T-helper 2 cell treated with Interferon-gamma antibody and Interleukin-4, amounts not matched to agents 100 ng/mL and 5 ng/mL, for 36 hours (primary cell): ENCODE data around the gene OR6B1. TPM values are rescaled to one million over a fixed set of nuclear protein-coding genes. Genes with fewer than 3 reads are reported as not detected.
"Not testable (repeated sequence)": the region's sequence is repeated elsewhere in the genome, so short reads cannot be mapped to it uniquely, and the experiment has no call there.

ENCODE experiments used
- intact Hi-C: fragments of 100-400 bp; cut with micrococcal nuclease; formaldehyde crosslinking; loops from one replicate; pipeline ENCODE4 v1.15.1; 2023
- total RNA-seq: library from RNA; stranded (reverse); gene quantifications from 2 replicates; pipeline ENCODE4 v1.2.3, GENCODE V29; 2022

The OR6B1 gene
- total RNA-seq, 1 donor from 2014 or later: not detected

- intact Hi-C loops: loop anchor here (10.0 kb wide), 1 partner anchor 150 kb away; no protein-coding TSS in a partner anchor
Measured at GRCh38 chr7:144004703-144005102, 4.6 kb downstream of the OR6B1 start.

GRCh38 chr7:144006029-144006691 lies 6.0 kb downstream of the OR6B1 start:
- intact Hi-C loops: loop anchor here (10.0 kb wide), 1 partner anchor 149 kb away; no protein-coding TSS in a partner anchor

DNA sequence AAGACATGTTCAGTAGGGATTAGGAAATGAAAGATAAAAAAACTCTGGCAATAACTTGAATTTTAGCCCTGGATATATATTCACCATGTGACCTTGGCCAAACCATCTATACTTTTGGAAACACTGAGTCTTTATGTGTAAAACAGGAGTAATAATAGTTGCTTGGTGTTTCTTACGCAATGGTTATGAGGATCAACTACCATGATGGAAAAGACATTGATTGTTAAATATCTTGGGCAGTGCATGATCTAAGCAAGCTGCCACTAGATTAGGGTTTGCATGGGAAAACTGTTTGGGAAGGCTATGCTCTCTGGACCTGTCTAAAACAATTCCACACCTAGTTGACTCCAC lies 6.5 kb downstream of the OR6B1 start:
- intact Hi-C loops: loop anchor here (10.0 kb wide), 1 partner anchor 148 kb away; no protein-coding TSS in a partner anchor

DNA sequence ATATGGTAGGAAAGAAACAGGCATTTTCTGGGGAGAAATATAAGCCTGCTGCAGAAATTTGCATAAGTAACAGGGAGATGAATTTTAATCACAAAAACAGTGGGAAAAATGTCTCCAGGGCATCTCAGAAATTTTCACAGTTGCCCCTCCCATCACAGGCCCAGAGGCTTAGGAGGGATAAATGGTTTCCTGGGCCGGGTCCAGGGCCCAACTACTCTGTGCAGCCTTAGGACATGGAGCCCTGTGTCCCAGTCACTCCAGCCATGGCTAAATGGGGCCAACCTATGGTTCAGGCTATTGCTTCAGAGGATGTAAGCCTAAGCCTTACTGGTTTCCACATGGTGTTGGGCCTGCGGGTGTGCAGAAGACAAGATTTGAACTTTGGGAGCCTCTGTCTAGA lies 9.2 kb downstream of the OR6B1 start:
- intact Hi-C loops: loop anchor here (10.0 kb wide), 1 partner anchor 145 kb away; no protein-coding TSS in a partner anchor

DNA sequence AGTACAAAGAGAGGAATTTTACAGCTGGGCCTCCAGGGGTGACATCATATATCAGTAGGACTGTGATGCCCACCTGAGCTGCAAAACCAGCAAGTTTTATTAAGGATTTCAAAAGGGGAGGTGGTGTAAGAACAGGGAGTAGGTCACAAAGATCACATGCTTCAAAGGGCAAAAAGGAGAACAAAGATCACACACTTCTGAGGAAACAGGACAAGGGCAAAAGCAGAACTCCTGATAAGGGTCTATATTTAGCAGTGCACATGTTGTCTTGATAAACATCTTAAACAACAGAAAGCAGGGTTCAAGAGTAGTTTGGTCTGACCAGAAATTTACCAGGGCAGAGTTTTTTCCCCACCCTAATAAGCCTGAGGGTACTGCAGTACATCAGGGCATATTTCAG lies 9.9 kb downstream of the OR6B1 start:
- intact Hi-C loops: not testable (repeated sequence)

GRCh38 chr7:144010821-144011220 lies 10.7 kb downstream of the OR6B1 start:
- intact Hi-C loops: not testable (repeated sequence)

DNA sequence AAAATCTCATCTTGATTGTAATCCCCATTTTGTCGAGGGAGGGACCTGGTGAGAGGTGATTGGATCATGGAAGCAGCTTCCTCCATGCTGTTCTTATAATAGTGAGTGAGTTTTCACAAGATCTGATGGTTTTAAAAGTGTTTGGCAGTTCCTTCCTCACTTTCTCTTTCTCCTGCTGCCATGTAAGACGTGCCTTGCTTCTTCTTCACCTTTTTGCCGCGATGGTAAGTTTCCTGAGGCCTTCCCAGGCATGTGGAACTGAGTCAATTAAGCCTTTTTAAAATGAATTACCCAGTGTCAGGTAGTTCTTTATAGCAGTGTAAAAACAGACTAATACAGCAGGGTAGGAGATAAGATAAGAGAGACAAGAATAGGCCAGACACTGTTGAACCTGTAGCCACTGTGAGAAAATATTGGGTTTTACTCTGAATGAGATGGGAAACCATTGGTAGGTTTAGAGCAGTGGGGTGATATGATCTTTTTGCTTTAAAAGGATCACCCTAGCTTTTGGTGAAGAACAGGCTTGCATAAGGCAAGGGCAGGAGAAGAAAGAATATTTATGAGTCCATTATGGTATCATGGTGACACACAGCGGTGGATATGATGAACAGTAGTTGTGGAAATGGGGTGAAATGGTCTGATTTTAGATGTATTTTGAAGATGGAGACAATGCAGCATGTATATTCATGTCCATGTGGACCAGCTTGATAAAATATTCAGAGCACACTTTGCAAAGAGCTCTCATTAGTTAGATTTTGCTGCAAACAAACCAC lies 11.5 kb downstream of the OR6B1 start:
- intact Hi-C loops: no loop called here

- intact Hi-C loops: no loop called here
Measured at GRCh38 chr7:144018065-144018464, 17.9 kb downstream of the OR6B1 start.

DNA sequence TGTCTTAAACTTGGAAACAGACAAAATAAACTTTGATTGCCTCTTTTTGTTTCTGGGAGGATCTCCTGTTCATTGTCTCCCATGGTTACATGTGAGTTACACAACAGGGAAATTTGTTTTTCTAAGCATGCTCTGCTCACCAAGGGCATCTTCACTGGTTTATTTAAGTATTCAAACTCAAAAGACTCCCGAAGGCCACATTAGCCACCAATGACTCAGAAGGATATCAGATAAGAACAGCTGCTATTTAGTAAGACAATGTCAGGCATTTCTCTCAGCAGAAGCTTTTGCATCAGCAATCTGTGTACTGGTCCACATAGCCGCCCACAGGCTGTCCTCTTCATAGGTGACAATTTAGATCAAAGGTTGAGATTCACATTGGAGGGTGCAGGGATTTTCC lies 19.3 kb downstream of the OR6B1 start:
- intact Hi-C loops: no loop called here

- intact Hi-C loops: no loop called here
Measured at GRCh38 chr7:144020340-144020739, 20.2 kb downstream of the OR6B1 start.

GRCh38 chr7:144022169-144022568 lies 22.0 kb downstream of the OR6B1 start:
- intact Hi-C loops: no loop called here

DNA sequence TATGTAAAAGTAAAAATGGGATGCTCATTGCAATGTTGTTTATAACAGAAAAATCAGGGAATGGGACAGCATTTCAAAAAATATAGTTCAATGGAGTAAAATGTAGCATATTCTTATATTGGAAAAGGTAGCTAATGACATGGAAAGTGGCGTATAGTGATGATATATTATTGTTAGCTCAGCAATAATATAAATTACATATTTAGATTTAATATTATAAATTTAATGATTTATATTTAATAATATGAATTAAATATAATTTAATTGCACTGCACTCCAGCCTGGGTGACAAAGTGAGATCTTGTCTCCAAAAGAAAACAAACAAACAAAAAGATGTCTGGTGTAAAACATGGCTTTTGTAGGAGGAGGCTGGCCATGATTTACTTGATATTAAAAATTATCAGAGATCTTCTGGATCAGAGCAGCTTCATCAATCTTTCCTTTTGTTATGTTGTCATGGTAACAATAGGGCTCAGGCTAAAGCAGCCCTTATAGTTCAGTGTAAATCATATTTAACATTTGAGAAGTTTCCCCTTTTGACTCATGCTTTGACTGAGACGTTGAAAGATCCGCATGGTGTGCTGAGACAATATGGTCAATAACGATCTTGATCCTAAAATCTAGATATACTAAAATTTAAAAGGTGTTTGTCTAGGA lies 23.2 kb downstream of the OR6B1 start:
- intact Hi-C loops: no loop called here

GRCh38 chr7:144024213-144024612 lies 24.1 kb downstream of the OR6B1 start:
- intact Hi-C loops: no loop called here

GRCh38 chr7:144026203-144026883 lies 26.2 kb downstream of the OR6B1 start:
- intact Hi-C loops: no loop called here

DNA sequence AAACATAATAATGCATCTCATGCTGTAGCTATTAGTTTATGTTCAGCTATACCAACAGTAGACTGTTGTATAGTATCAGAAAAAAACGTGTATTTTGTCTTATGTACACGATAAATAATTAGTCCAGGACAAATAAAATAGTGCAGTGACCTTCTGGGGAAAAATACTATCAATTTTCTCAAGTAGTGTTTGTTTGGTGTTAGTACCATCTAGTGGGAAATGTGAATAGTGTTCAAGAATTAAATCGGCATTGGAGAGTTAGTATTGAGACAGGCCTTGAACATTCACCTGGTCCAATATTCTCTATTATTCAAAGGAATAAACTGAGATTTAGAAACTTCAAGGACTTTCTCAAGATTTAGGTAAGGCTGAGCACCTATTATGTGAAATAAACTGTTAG lies 26.9 kb downstream of the OR6B1 start:
- intact Hi-C loops: no loop called here

DNA sequence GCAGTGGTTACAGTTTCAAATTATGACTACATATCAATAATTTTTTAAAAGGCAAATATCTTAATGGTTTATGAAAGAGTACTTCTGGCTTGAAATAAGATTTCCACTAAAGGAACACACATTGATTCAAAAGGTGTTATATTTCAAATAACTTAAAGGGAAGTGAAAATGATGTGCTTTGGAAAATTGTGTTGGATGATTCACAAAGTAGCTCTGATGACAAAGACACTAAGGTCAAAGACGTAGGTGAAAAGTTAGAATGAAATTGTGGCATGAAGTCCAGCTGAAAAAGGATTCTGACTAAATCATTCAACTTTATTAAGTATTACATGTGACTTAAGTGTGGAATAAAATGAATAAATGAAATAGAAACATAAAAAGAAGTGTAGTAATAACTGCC lies 27.9 kb downstream of the OR6B1 start:
- intact Hi-C loops: no loop called here

- intact Hi-C loops: no loop called here
Measured at GRCh38 chr7:144028547-144028946, 28.4 kb downstream of the OR6B1 start.

- intact Hi-C loops: no loop called here
Measured at GRCh38 chr7:144032516-144032915, 32.4 kb downstream of the OR6B1 start.

- intact Hi-C loops: no loop called here
Measured at GRCh38 chr7:144032985-144033709, 33.0 kb downstream of the OR6B1 start.

DNA sequence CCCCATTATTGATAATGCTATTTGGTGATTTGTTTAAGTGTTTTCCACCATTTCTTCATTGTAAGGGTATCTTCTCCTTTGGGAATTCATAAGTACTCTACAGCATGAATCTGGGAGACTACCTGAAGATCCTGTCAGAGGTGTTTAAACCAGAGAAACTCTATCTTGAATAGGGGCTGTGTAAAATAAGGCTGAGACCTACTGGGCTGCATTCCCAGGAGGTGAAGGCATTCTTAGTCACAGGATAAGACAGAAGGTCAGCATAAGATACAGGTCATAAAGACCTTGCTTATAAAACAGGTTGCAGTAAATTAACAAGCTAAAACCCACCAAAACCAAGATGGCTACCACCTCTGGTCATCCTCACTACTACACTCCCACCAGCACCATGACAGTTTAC lies 35.3 kb downstream of the OR6B1 start:
- intact Hi-C loops: no loop called here

- intact Hi-C loops: no loop called here
Measured at GRCh38 chr7:144036302-144036885, 36.3 kb downstream of the OR6B1 start.
